ENCODE measurements around the gene ZDHHC8.

Gene ZDHHC8

GRCh38 chr22:20165913-20166312 is 34.3 kb downstream of the ZDHHC8 start:
- DNase-seq (ENCODE audit: low read depth): no peak
- no peak for TF ChIP-seq POLR2A (IDR thresholded peaks at IDR 0.05; ENCODE audit: extremely low read depth, insufficient read length)
- no peak for TF ChIP-seq MAX (IDR thresholded peaks at IDR 0.05; ENCODE audit: low read depth, low read length)
- TF ChIP-seq MYC (IDR thresholded peaks at IDR 0.05; ENCODE audit: low read depth, low read length): no peak
- H3K4me3 ChIP-seq (ENCODE audit: low read depth, low read length): no peak overlapping the region

DNA sequence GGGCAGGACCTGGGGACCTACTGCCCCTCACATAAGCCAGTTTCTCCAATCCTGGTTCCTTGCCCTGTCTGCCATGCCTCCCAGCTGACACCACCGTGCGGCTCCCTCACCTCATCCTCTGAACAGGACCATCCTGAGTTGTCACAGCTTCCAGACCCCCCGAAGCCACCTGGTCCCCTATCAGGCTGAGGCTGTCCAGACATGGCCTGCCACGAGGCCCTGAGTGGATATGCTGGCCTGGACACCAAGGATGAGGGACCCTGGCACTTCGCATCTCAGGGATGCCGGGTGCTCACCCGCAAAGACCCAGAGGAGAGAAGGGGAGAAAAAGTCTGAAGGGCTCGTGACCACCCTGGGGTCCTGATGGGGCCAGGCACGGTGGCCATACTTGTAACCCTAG is 35.1 kb downstream of the ZDHHC8 start:
- no peak for TF ChIP-seq POLR2A (IDR thresholded peaks at IDR 0.05; ENCODE audit: extremely low read depth, insufficient read length)
- H3K4me3 ChIP-seq (ENCODE audit: low read depth, low read length): no peak overlapping the region
- no peak for DNase-seq (ENCODE audit: low read depth)

- H3K4me3 ChIP-seq (ENCODE audit: low read depth, low read length): no peak overlapping the region
- TF ChIP-seq POLR2A (IDR thresholded peaks at IDR 0.05; ENCODE audit: extremely low read depth, insufficient read length) (no peak), MAX (IDR thresholded peaks at IDR 0.05; ENCODE audit: low read depth, low read length) (no peak), MYC (IDR thresholded peaks at IDR 0.05; ENCODE audit: low read depth, low read length) (no peak)
- TF ChIP-seq, protein P1, sequence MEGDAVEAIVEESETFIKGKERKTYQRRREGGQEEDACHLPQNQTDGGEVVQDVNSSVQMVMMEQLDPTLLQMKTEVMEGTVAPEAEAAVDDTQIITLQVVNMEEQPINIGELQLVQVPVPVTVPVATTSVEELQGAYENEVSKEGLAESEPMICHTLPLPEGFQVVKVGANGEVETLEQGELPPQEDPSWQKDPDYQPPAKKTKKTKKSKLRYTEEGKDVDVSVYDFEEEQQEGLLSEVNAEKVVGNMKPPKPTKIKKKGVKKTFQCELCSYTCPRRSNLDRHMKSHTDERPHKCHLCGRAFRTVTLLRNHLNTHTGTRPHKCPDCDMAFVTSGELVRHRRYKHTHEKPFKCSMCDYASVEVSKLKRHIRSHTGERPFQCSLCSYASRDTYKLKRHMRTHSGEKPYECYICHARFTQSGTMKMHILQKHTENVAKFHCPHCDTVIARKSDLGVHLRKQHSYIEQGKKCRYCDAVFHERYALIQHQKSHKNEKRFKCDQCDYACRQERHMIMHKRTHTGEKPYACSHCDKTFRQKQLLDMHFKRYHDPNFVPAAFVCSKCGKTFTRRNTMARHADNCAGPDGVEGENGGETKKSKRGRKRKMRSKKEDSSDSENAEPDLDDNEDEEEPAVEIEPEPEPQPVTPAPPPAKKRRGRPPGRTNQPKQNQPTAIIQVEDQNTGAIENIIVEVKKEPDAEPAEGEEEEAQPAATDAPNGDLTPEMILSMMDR (IDR thresholded peaks at IDR 0.05; ENCODE audit: low read depth, low read length): no peak
- no peak for DNase-seq (ENCODE audit: low read depth)
These were observed 36.2 kb downstream of the ZDHHC8 start for GRCh38 chr22:20167643-20168322.

DNA sequence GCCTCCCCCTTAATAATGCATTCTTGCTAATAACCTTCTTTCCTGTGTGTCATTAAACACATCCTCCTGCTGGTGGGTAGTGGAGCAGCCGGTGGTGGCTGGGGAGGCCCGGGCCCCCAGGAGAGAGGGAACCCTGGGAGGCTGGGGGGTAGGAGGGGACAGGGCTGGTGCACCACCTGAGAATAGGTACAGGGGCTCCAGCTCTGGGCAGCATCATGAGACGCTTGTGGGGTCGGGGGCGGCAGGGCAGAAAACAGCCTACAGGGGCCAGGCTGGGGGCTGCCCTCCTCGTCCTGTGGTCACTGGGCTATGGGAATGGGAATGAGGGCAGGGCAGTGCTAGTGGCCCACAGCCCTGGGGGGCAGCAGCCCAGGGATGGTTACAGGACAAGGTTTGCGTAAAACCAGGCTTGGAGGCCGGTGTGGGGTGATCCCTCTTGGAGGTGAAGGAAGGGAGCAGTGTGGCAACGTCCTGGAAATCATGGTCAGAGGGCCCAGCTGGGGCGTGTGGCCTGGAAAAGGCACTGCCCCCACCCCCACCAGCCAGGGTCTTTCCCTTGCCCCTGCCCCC is 37.7 kb downstream of the ZDHHC8 start:
- H3K4me3 ChIP-seq (ENCODE audit: low read depth, low read length): no peak overlapping the region
- no peak for DNase-seq (ENCODE audit: low read depth)
- TF ChIP-seq POLR2A (IDR thresholded peaks at IDR 0.05; ENCODE audit: extremely low read depth, insufficient read length): no peak
- TF ChIP-seq MYC (IDR thresholded peaks at IDR 0.05; ENCODE audit: low read depth, low read length): no peak
- TF ChIP-seq, protein P1 (IDR thresholded peaks at IDR 0.05; ENCODE audit: low read depth, low read length): no peak
- no peak for TF ChIP-seq MAX (IDR thresholded peaks at IDR 0.05; ENCODE audit: low read depth, low read length)

DNA sequence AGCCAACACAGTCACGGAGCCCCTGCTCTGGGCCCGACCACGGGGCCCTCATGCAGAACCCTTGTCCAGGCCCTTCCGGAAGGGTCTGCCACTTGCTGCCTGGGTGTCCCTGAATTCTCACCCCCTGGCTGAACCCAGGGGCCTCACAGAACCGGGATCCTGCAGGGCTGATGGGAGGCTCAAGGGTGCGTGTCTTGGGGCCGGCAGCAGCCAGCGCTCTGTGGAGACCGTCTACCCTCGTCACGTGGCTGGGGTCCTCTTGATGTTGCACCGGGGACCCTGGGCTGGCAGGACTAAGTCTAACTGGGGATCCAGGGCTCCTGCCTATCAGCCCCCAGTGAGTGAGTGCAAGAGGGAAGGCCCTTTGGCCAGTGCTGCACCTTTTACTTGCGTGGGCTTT is 38.6 kb downstream of the ZDHHC8 start:
- DNase-seq (ENCODE audit: low read depth): no peak
- no peak overlapping the region for H3K4me3 ChIP-seq (ENCODE audit: low read depth, low read length)
- TF ChIP-seq POLR2A (IDR thresholded peaks at IDR 0.05; ENCODE audit: extremely low read depth, insufficient read length) (no peak), MAX (IDR thresholded peaks at IDR 0.05; ENCODE audit: low read depth, low read length) (no peak), MYC (IDR thresholded peaks at IDR 0.05; ENCODE audit: low read depth, low read length) (no peak)
- TF ChIP-seq, protein P1 (IDR thresholded peaks at IDR 0.05; ENCODE audit: low read depth, low read length): no peak

GRCh38 chr22:20171288-20172140 is 39.9 kb downstream of the ZDHHC8 start:
- H3K4me3 ChIP-seq (ENCODE audit: low read depth, low read length): no peak overlapping the region
- no peak for DNase-seq (ENCODE audit: low read depth)
- TF ChIP-seq POLR2A (IDR thresholded peaks at IDR 0.05; ENCODE audit: extremely low read depth, insufficient read length) (no peak), MAX (IDR thresholded peaks at IDR 0.05; ENCODE audit: low read depth, low read length) (no peak), MYC (IDR thresholded peaks at IDR 0.05; ENCODE audit: low read depth, low read length) (no peak)
- TF ChIP-seq, protein P1 (IDR thresholded peaks at IDR 0.05; ENCODE audit: low read depth, low read length): no peak
